ENCODE data around the gene KCNT2. TPM values are rescaled to one million over a fixed set of nuclear protein-coding genes. Genes with fewer than 3 reads are reported as not detected.

KCNT2 gene
- total RNA-seq, 4 donors from 2014 or later = 0.18 to 3.3 (median 2.0) TPM

DNA sequence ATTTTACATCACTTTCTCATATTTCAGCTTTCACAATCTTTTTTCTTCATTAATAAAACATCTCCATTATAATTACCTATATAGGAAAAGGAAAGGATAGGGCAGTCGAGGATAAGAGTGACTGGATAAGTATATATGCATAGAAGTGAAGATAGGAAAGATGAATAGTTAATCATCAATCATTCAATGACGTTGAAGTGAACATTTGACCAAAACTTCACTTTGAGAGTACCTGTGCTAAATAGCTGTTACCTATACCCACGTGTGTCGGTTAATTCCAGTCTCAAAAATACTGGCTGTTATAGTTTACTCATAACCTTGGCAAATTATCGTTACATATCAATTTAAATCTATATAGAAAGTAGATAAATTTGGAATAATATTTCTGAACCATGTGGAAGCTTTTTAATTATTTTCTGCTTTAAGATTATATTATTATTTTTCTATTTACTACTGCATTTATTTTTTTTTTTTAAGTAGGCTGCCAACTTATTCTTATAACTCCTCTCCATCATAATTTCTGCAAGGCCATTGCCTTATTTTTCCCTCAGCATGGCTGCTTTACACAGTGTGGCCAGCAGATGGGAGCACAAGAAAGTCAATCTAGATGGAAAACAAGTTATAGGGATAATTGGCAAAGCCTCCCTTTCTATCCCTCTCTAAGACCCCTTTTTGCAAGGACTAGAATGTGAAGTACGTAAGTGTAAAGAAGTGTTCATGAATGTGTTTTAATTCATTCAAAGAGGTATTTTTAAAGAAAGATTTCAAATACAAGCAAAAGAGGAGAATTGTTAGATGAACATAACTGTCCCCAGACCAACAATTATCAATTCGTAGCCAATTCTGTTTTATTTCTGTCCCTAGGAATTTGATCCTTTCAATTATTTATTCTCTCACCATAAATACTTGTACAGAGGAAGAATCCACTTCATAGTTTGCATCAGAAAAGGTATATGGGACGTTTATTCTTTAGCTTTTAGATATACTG lies 290.4 kb downstream of the KCNT2 start:
- H3K36me3 ChIP-seq = no peaks in the 10 kb centered on the region
- TF ChIP-seq, protein P1, sequence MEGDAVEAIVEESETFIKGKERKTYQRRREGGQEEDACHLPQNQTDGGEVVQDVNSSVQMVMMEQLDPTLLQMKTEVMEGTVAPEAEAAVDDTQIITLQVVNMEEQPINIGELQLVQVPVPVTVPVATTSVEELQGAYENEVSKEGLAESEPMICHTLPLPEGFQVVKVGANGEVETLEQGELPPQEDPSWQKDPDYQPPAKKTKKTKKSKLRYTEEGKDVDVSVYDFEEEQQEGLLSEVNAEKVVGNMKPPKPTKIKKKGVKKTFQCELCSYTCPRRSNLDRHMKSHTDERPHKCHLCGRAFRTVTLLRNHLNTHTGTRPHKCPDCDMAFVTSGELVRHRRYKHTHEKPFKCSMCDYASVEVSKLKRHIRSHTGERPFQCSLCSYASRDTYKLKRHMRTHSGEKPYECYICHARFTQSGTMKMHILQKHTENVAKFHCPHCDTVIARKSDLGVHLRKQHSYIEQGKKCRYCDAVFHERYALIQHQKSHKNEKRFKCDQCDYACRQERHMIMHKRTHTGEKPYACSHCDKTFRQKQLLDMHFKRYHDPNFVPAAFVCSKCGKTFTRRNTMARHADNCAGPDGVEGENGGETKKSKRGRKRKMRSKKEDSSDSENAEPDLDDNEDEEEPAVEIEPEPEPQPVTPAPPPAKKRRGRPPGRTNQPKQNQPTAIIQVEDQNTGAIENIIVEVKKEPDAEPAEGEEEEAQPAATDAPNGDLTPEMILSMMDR (IDR thresholded peaks at IDR 0.05) = peak in 4 of 6 experiments; percentile 31 to 52 (median 40)
- TF ChIP-seq POLR2A (IDR thresholded peaks at IDR 0.05) = no peak
- no peaks in the 10 kb centered on the region for H3K9me3 ChIP-seq
- no peak overlapping the region for H3K27ac ChIP-seq
- DNase-seq = no peak
- H3K4me3 ChIP-seq = no peak overlapping the region
- H3K27me3 ChIP-seq = no peaks in the 10 kb centered on the region
- no peaks in the 10 kb centered on the region for H3K4me1 ChIP-seq

DNA sequence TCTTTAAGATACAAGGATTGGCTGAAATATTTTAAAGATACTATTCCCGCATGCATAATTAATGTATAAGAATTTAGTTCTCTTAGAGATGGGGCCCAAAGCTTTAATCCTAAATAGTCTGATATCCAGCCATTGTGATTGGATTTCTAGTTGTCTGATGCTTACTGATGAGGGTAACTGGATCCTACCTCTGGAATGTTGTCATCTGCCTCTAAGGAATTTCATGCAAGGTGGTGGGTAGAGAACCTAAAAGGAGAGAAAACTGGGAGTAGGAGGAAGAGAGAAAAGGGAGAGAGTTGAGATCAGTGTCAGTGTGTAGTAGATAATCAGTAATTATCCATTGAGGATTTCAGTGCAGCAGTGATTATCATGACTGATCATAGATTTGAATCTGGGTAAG lies 295.5 kb downstream of the KCNT2 start:
- TF ChIP-seq POLR2A (IDR thresholded peaks at IDR 0.05) = no peak
- TF ChIP-seq, protein P1 (IDR thresholded peaks at IDR 0.05) = no peak
- no peak overlapping the region for H3K4me3 ChIP-seq
- H3K4me1 ChIP-seq = no peaks in the 10 kb centered on the region
- no peaks in the 10 kb centered on the region for H3K27me3 ChIP-seq
- no peak overlapping the region for H3K27ac ChIP-seq
- no peaks in the 10 kb centered on the region for H3K36me3 ChIP-seq
- DNase-seq = no peak
- no peaks in the 10 kb centered on the region for H3K9me3 ChIP-seq

DNA sequence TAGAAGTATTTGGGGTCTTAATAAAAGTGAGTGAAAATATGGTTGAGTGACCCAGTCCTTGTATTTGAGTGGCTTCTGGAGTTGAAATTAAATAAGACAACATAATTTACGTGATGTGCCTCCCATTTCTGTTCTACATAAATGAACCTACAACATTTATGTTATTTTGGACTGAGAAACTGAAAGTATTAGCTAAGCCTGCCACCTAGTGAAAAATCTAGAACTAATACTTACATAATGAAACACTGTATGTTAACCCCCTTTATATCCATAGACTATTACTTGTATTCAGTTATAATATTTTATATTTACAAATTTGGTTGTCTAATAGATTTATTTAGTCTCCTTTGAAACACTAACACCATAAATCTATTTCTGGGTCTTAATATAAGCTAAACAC lies 298.9 kb downstream of the KCNT2 start:
- TF ChIP-seq, protein P1 (IDR thresholded peaks at IDR 0.05) = peak in 2 of 6 experiments; percentile 17 to 27
- TF ChIP-seq POLR2A (IDR thresholded peaks at IDR 0.05) = no peak
- no peaks in the 10 kb centered on the region for H3K36me3 ChIP-seq
- no peak overlapping the region for H3K4me3 ChIP-seq
- no peaks in the 10 kb centered on the region for H3K4me1 ChIP-seq
- DNase-seq = no peak
- H3K27ac ChIP-seq = no peak overlapping the region
- no peaks in the 10 kb centered on the region for H3K9me3 ChIP-seq
- no peaks in the 10 kb centered on the region for H3K27me3 ChIP-seq

DNA sequence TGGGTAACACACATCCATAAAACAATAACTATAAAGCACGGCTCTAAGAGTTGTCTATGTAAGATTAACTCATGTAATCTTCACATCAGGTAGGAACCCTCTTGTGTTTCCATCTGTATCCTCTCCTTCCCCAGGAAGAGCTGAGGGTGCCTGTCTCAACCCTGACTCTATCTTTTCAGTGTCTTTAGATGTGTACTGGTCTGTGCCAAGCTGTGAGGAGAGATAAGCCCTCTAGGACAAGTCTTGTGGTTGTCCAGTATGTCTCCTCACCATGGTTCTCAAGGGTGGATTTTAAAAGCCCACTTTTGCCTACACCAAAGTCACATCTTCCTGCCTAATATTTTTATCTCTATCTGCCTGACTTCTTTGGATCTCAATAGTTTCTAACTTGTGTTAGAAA lies 300.1 kb downstream of the KCNT2 start:
- H3K36me3 ChIP-seq = no peaks in the 10 kb centered on the region
- TF ChIP-seq, protein P1 (IDR thresholded peaks at IDR 0.05) = no peak
- TF ChIP-seq POLR2A (IDR thresholded peaks at IDR 0.05) = no peak
- no peaks in the 10 kb centered on the region for H3K4me1 ChIP-seq
- DNase-seq = no peak
- H3K27ac ChIP-seq = no peak overlapping the region
- no peaks in the 10 kb centered on the region for H3K9me3 ChIP-seq
- no peaks in the 10 kb centered on the region for H3K27me3 ChIP-seq
- no peak overlapping the region for H3K4me3 ChIP-seq

DNA sequence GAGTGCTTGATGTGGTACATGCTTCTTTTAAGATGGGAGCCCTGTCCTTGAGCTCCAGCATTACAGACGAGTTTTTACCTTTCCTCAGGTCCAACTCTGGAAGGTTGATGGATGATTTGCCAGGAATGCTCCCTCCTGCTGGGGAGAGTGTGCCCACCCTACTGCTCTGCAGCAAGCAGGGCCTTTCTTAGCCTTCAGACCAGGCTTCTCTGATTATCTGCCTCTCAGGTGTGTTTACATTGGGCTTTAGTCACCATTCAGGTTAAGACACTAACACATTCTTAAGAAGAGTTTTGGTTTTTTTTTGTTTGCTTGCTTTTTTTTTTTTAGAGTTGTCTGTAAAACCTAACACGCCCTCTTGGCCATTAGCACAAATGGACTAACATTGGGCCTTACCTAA lies 301.8 kb downstream of the KCNT2 start:
- TF ChIP-seq POLR2A (IDR thresholded peaks at IDR 0.05) = no peak
- TF ChIP-seq, protein P1 (IDR thresholded peaks at IDR 0.05) = no peak
- no peak for DNase-seq
- Histone ChIP-seq H3K4me1 (no peaks in the 10 kb centered on the region), H3K36me3 (no peaks in the 10 kb centered on the region), H3K9me3 (no peaks in the 10 kb centered on the region), H3K27ac (no peak overlapping the region), H3K27me3 (no peaks in the 10 kb centered on the region), H3K4me3 (no peak overlapping the region)

All from Peyer's patch (tissue), 4 donors.